ENCODE measurements around the gene HCLS1. TPM values are rescaled to one million over a fixed set of nuclear protein-coding genes. Genes with fewer than 3 reads are reported as not detected.

Gene HCLS1
- polyA plus RNA-seq, 3 donors, result 311 to 483 (median 475) TPM

- Mint-ChIP-seq H3K27me3 (ENCODE audit: low read depth in 3 of 3) (peaks cover 0 to 2% (median 0%) of the 10 kb centered on the region in 3 donors), H3K36me3 (peaks cover 62 to 73% of the 10 kb centered on the region in 2 donors), H3K9me3 (peaks cover 3 to 12% (median 7%) of the 10 kb centered on the region in 7 donors), H3K4me3 (no peak overlapping the region), H3K27ac (no peak overlapping the region), H3K4me1 (no peaks in the 10 kb centered on the region)
- no peak overlapping the region for H2AFZ ChIP-seq (ENCODE audit: insufficient read depth, low read depth, low read length, poor library complexity, severe bottlenecking)
- H3K79me2 ChIP-seq (ENCODE audit: insufficient read depth, low read length), result no peaks in the 10 kb centered on the region
- DNase-seq, result no peak
- no peak overlapping the region for H3K4me3 ChIP-seq (replicated peaks in 1 of 3; ENCODE audit: low read depth in 2 of 3, low read length in 3 of 3)
- no peaks in the 10 kb centered on the region for H4K20me1 ChIP-seq (ENCODE audit: insufficient read depth, low read length)
- intact Hi-C loops (cut with micrococcal nuclease), result no loop called here
- H3K4me2 ChIP-seq (replicated peaks; ENCODE audit: extremely low read depth, low read length, poor library complexity, severe bottlenecking), result no peak overlapping the region
- H3K4me1 ChIP-seq (ENCODE audit: control insufficient read depth in 1 of 2, insufficient read depth in 2 of 2, low read length in 2 of 2), result no peaks in the 10 kb centered on the region
- H3K36me3 ChIP-seq (replicated peaks in 1 of 2; ENCODE audit: control insufficient read depth in 1 of 2, insufficient read depth in 2 of 2, low read length in 2 of 2), result peaks cover 45 to 80% of the 10 kb centered on the region in 2 donors
- H3K27ac ChIP-seq (ENCODE audit: low read depth in 1 of 2, low read length in 2 of 2), result no peak overlapping the region
- no CpG with 5 or more reads among the region's 1 CpG for WGBS (ENCODE audit: insufficient coverage)
- H3K9me3 ChIP-seq (replicated peaks in 1 of 2; ENCODE audit: control insufficient read depth in 1 of 2, insufficient read depth in 1 of 2, low read length in 2 of 2), result peaks cover 4 to 8% of the 10 kb centered on the region in 2 donors
- no peak for TF ChIP-seq CTCF (IDR thresholded peaks at IDR 0.05)
- no peak overlapping the region for H3K9ac ChIP-seq (ENCODE audit: insufficient read depth, low read length, poor library complexity, severe bottlenecking)
- H3K27me3 ChIP-seq (ENCODE audit: control insufficient read depth in 2 of 2, insufficient read depth in 2 of 2, low read length in 2 of 2), result no peaks in the 10 kb centered on the region
Observed at GRCh38 chr3:121681792-121682191, 21.1 kb upstream of the HCLS1 start.

GRCh38 chr3:121677141-121677540, 16.4 kb upstream of the HCLS1 start:
- H3K27me3 Mint-ChIP-seq (ENCODE audit: low read depth in 3 of 3), result peaks cover 0 to 2% (median 0%) of the 10 kb centered on the region in 3 donors
- Histone ChIP-seq H3K9ac (ENCODE audit: insufficient read depth, low read length, poor library complexity, severe bottlenecking) (no peak overlapping the region), H3K27me3 (ENCODE audit: control insufficient read depth in 2 of 2, insufficient read depth in 2 of 2, low read length in 2 of 2) (no peaks in the 10 kb centered on the region), H3K27ac (ENCODE audit: low read depth in 1 of 2, low read length in 2 of 2) (no peak overlapping the region), H3K36me3 (replicated peaks in 1 of 2; ENCODE audit: control insufficient read depth in 1 of 2, insufficient read depth in 2 of 2, low read length in 2 of 2) (peaks cover 66 to 99% of the 10 kb centered on the region in 2 donors), H2AFZ (ENCODE audit: insufficient read depth, low read depth, low read length, poor library complexity, severe bottlenecking) (no peak overlapping the region), H4K20me1 (ENCODE audit: insufficient read depth, low read length) (no peaks in the 10 kb centered on the region), H3K4me1 (ENCODE audit: control insufficient read depth in 1 of 2, insufficient read depth in 2 of 2, low read length in 2 of 2) (no peaks in the 10 kb centered on the region), H3K9me3 (replicated peaks in 1 of 2; ENCODE audit: control insufficient read depth in 1 of 2, insufficient read depth in 1 of 2, low read length in 2 of 2) (no peaks in the 10 kb centered on the region), H3K4me2 (replicated peaks; ENCODE audit: extremely low read depth, low read length, poor library complexity, severe bottlenecking) (no peak overlapping the region), H3K79me2 (ENCODE audit: insufficient read depth, low read length) (no peaks in the 10 kb centered on the region), H3K4me3 (replicated peaks in 1 of 3; ENCODE audit: low read depth in 2 of 3, low read length in 3 of 3) (no peak overlapping the region)
- WGBS (ENCODE audit: insufficient coverage), result no CpG with 5 or more reads among the region's 2 CpGs
- H3K27ac Mint-ChIP-seq, result peak overlapping the region in 1 of 7 donors; percentile 13
- H3K4me1 Mint-ChIP-seq, result no peaks in the 10 kb centered on the region
- no peak for DNase-seq
- intact Hi-C loops (cut with micrococcal nuclease), result no loop called here
- no peak for TF ChIP-seq CTCF (IDR thresholded peaks at IDR 0.05)
- H3K9me3 Mint-ChIP-seq, result no peaks in the 10 kb centered on the region
- H3K36me3 Mint-ChIP-seq, result peaks cover 78 to 87% of the 10 kb centered on the region in 2 donors
- no peak overlapping the region for H3K4me3 Mint-ChIP-seq

All from CD14-positive monocyte (primary cell).